NCI-H2171 (cell line): Measurements from ENCODE around the gene MAPK4.
A peak's percentile ranks its signal among the peaks of the same experiment; 100 is the strongest.
"Not testable (repeated sequence)": the region's sequence is repeated elsewhere in the genome, so short reads cannot be mapped to it uniquely, and the experiment has no call there.

ENCODE experiments used
- DNase-seq: peaks from one replicate; lab custom pipeline; 2025; lab: John Stamatoyannopoulos, UW

MAPK4 gene

GRCh38 chr18:50680966-50681365 is 121.1 kb downstream of the MAPK4 start:
- DNase-seq, result no peak

- no peak for DNase-seq
Observed at GRCh38 chr18:50682852-50683251, 123.0 kb downstream of the MAPK4 start.

- DNase-seq, result no peak
Observed at GRCh38 chr18:50686409-50686808, 126.5 kb downstream of the MAPK4 start.

GRCh38 chr18:50687491-50687890 is 127.6 kb downstream of the MAPK4 start:
- DNase-seq, result no peak

GRCh38 chr18:50689578-50689977 is 129.7 kb downstream of the MAPK4 start:
- DNase-seq, result no peak

- DNase-seq, result no peak
Observed at GRCh38 chr18:50694147-50694546, 134.3 kb downstream of the MAPK4 start.

- DNase-seq, result no peak
Observed at GRCh38 chr18:50695431-50696176, 135.7 kb downstream of the MAPK4 start.

- no peak for DNase-seq
Observed at GRCh38 chr18:50696436-50696835, 136.5 kb downstream of the MAPK4 start.

- no peak for DNase-seq
Observed at GRCh38 chr18:50696929-50697328, 137.0 kb downstream of the MAPK4 start.

- DNase-seq, result no peak
Observed at GRCh38 chr18:50697509-50697908, 137.6 kb downstream of the MAPK4 start.

- DNase-seq, result no peak
Observed at GRCh38 chr18:50700245-50701165, 140.6 kb downstream of the MAPK4 start.

- DNase-seq, result no peak
Observed at GRCh38 chr18:50704357-50704940, 144.6 kb downstream of the MAPK4 start.

- DNase-seq, result peak; percentile 62
Observed at GRCh38 chr18:50706199-50706598, 146.3 kb downstream of the MAPK4 start.

- no peak for DNase-seq
Observed at GRCh38 chr18:50706651-50707050, 146.8 kb downstream of the MAPK4 start.

GRCh38 chr18:50707297-50707696 is 147.4 kb downstream of the MAPK4 start:
- DNase-seq, result not testable (repeated sequence)

GRCh38 chr18:50707855-50708469 is 148.1 kb downstream of the MAPK4 start:
- DNase-seq, result no peak

GRCh38 chr18:50709193-50709592 is 149.3 kb downstream of the MAPK4 start:
- DNase-seq, result no peak

- DNase-seq, result no peak
Observed at GRCh38 chr18:50711386-50711785, 151.5 kb downstream of the MAPK4 start.

- DNase-seq, result no peak
Observed at GRCh38 chr18:50715919-50716318, 156.0 kb downstream of the MAPK4 start.

GRCh38 chr18:50716902-50717301 is 157.0 kb downstream of the MAPK4 start:
- DNase-seq, result no peak

GRCh38 chr18:50717563-50717962 is 157.7 kb downstream of the MAPK4 start:
- DNase-seq, result no peak
